Right renal pelvis (tissue), 4 donors: ENCODE data around the gene CAPZB. TPM values are rescaled to one million over a fixed set of nuclear protein-coding genes. Genes with fewer than 3 reads are reported as not detected.

Experiments used
- DNase-seq, 4 donors: peaks; one replicate each; pipeline ENCODE4 v3.0.0-alpha.2; 2013; ENCODE audit warnings: low read depth in 4 of 4, low spot score in 3 of 4, missing footprints in 1 of 4
- polyA plus RNA-seq, 4 donors: library from polyadenylated mRNA; unstranded; fragments of 120-200 nt; gene quantifications; one replicate each; pipeline ENCODE4 v1.2.1, GENCODE V29; 2013; ENCODE audit not compliant: insufficient read length in 4 of 4

The CAPZB gene
- polyA plus RNA-seq, 4 donors, result 248 to 277 (median 264) TPM

DNA sequence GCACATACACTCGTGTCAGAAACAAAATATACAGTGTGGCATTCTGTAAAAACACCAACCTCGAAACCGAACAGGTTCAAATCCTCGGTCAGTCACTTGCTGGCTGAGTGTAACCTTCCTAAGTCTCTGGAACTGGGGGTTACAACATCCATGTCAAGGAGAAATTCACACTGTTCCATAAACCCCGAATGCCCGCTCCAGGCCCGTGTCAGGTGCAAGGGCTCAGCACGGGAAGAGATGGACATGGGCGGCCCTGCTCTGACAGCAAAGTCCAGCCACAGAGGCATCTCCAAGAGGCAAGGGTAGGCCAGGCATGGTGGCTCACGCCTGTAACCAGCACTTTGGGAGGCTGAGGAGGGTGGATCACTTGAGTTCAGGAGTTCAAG, 93.8 kb downstream of the CAPZB start:
- no peak for DNase-seq

DNA sequence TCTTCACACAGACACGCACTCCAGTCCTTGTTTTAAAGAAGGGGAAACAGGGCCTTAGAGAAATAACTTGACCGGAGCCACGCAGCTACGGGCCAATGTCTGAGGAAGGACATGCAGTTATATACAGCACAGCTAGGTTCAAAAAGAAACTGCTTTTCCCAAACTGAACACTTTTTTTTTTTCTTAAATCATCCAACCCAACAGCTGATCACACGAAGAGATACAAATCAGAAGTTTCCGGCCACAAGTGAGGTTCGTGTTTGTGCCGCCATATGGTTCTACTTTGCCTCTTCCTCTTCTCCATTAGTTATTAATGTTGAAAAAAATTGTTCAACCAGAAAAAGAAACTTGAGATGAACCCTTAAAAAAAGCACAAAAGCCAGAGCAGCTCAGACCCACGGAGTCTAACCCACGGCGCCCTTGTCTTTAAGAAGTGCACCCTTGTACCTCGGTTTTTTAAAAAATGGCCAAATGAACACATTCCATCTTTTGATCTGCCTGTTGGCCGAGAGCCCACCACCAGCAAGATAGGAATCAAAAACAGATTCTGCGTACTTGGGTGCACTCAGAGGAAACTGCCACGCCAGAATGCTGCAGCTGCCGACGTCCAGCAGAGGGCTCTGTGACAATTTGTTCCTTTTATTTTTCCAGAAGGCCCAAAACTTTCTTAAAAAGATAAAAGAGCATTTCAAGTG, 94.3 kb downstream of the CAPZB start:
- DNase-seq, result peak; percentile 53 to 71 (median 66)

DNA sequence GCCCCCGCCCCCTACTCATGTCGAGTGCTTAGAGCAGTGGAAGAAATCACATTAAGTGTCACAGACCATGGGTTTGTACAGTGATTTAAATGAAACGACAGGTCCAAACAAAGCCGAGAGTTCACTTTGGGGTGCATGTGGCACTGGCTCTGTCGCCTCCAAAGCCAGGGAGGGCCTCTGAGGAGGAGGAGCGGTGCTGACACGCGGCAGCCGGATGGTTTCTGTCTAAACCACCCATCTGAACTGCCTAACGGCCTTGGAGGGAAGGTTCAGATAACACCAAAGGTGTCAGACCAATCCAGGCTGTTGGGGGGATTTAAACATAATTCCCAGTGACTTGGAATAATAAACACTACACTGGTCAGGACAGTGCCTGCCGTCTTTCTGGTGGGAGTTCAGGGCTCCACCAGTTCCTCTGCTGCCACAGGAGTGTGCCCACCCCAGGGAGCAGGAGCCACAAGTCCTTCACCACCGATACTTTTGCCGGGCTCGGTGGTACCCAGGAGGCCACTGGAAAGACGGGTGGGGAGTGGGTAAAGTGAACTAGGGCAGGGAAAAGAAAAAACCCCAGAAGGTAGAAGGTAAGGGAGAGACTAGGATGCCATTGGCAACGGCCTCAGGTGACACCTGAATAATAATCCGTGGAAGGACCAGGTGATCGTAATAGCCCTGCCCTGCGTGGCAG, 95.0 kb downstream of the CAPZB start:
- no peak for DNase-seq

GRCh38 chr1:19388980-19389379, 96.4 kb downstream of the CAPZB start:
- DNase-seq, result no peak

GRCh38 chr1:19387045-19387467, 98.3 kb downstream of the CAPZB start:
- DNase-seq, result no peak

DNA sequence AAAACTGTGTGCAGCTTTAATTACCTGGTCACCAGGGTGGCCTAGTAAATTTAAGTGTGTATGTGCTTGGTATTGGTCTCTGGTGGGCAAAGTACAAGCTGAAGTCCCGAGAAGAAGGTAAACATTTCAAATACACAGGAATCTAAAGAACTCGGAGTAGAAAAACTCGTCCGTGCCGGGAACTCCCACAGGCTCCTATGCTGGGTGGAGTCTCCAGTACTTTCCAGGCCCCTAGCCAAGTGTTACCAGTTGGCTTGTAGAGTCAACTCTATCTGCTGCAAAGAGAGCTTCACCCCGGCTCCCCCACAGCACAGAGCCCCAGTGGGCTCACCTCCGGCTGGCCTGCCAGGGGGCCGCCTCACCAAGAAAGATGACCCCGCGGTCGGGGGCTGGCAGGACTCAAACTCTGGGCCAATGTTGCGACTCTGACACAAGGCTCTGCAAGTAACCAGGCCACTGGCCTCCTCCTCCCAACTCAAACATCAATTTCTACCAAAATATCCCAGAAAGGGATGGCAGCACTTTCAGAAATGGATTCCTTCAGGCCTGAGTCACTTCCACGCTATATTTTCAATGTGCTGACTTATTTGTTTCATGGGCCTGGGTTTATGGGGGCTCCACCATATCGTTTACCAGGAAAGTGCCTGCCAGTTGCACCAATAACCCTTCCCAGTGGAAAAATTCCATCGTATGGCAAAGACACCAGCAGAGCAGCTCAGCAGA, 99.3 kb downstream of the CAPZB start:
- no peak for DNase-seq

DNA sequence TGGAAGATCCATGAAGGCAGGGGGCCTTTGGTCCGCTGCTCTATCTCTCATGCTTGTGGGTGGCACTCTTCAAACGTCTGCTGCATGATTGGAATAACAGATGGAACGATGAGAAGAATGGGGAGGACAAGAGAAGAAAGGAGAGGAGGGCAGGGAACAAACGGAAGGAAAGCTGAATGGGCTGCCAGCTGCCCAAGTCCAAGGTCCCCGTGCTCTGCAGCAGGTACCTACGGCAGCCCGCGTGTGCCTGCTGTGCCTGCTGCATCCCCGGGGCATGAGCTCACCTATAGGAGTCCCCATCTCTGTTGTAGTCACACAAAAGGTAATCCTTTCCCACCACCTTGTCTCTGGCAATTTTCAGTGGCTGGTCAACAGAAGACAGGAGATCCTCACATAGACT, 100.1 kb downstream of the CAPZB start:
- no peak for DNase-seq

DNA sequence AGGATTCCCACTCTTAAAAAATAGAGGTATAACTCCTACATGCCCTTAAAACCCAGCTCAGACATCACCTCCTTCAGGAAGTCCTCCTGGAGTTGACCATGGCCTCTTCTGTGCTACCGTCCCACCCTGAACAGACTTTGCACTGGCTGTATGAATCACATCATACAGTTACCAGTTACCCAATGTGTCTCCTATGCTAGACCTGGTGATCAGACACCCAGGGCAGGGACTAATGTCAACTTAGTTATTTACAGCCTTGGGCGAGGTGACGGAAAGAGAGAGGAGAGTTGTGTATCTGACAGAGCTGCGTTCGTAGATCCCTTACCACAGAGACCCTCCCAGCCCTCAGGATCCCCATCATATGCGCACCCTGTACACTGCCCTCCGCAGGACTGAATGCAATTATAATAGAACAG, 100.6 kb downstream of the CAPZB start:
- no peak for DNase-seq

DNA sequence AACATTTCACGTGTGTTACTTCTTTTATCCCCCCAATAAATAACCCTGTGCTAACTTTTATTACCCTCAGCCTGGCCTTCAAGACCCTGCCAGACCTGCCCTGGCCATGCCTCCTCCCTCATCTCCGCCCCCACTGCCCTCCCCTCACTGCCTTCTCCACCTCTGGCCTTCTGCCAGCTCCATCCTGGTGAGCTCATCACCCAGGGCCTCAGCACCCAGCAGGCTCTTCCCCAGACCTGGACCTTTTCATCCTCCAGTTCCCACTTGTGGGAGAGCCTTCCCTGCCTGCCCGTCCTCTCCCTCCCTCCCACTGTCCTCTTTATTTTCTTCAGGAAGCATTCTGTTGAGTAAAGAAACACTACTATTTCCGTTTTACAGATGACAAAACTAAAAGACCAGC, 101.2 kb downstream of the CAPZB start:
- DNase-seq, result no peak

DNA sequence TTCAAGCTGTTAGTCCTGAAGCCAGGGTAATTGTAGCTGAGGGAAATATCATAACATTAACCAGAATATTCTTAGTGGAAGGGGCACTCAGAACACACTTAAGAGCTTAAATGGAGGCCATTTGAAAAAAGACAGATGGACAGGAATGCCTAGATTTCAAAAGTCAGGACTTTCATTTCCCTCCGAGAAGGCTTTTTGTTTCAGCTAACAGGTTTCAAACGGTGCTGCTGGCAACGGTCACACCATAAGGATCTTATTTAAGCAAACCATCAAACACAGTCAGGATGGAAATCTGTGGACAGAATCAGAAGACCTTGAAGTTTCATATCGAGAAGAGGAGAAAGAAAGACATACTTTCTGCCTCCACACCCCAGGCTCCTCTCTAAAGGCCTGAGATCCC, 103.1 kb downstream of the CAPZB start:
- DNase-seq, result no peak

GRCh38 chr1:19381261-19381660, 104.1 kb downstream of the CAPZB start:
- DNase-seq, result no peak

DNA sequence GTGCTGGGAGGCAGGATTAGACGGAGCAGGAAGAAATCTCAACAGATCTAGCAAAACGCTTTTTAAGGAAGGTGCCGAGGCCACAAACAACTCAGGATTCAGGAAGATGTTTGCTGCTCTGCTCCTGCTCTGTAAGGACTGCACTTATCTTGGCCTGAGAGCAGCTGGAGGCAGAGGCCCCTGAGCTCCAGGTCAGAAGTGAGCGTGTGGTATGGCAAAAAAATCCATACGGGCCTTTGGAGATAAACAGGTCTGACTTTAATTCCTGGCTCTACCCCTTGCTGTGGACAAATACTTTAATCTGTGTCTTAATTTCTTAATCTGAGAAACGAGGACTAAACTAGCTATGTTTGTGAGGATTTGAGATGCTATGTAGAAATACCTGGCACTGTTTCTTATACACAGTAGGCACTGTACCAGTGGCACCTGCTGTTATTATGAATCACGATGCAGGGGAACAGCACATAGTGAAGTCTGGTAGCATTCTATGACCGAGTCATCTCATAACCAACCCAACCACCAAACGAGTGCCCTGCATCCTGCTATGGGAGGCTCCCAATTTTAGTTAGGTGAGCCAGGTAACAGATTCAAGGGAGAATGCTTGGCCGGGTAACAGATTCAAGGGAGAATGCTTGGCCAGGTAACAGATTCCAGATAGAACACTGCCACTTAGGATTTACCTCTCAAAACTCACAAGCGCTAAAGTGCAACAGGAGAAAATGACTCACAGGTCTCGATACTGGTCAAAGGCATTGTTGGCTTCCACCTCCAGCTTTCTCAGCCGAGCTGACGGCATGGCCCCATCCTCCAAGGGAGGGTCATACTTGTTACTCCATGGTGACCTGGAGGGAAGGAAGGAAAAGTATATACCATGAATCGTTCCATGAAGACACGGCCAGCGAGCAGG, 107.3 kb downstream of the CAPZB start:
- no peak for DNase-seq

GRCh38 chr1:19376428-19377372, 108.6 kb downstream of the CAPZB start:
- DNase-seq, result no peak

DNA sequence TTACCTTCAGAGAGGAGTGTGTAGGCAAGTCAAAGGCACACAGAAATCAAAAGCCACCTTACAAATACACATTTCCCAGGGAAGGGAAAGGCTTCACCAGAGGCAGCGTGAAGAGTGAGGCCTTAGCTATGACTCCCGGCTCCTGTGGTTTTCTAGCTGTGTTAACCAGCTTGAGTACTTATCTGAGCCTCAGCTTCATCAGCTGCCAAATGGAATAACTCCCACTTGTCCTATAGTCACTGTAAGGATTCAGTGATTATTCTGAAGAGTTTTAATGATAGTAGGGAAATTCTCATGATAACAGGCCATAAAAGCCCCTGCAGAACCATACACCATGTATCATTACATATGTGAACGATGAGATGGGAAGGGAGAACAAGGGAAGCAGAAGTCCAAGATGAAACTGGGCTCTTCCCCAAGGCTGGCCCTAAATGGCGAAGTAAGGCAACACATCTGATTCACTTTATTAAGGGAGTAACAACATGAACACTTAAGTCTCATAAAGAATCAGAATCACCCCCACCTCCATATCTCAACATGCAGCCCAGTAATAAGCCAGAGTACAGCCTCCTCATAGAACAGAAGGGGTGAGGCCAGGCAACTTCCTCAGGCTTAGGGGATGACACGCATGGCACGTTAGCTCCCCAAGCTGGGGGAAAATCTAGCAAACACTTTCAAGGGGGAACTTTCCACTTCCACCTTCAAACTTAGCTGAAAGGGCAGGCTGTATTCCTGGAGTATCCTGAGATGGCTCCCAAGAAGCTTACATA, 109.5 kb downstream of the CAPZB start:
- DNase-seq, result no peak

- DNase-seq, result no peak
Observed at GRCh38 chr1:19374926-19375325, 110.4 kb downstream of the CAPZB start.

DNA sequence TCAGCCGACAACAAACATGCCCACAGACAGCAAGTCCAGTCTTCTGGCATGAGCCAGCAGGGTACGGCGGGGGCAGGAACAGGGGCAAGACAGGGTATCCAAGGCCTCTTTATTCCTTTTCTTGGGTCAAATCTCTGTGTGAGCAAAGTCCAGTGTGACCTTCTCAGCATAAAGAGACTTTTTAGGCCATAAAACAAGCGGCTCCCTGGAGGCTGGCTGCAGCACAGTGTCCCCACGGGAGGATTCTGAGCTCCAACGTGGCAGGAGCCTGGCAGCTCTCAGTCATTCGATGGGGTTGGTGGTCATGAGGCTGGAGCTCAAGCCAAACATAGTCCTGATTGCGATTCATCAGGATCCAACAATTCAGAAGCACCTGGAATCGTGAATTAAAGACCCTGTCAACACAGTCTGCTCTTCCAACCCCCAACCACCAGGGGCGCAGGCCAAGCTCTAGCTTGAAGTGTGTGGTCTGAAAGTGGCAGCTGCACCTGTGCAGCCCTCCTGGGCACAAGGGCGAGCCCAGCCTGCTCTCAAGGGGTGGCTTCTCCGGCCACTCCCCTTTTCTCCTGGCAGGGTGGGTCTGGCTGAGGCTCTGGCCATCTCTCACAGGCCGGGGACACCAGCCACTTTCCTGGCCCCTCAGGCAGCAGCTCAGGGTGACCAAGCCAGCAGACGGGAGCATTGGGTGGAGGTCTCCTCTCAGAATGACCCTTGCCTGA, 111.1 kb downstream of the CAPZB start:
- DNase-seq, result no peak

DNA sequence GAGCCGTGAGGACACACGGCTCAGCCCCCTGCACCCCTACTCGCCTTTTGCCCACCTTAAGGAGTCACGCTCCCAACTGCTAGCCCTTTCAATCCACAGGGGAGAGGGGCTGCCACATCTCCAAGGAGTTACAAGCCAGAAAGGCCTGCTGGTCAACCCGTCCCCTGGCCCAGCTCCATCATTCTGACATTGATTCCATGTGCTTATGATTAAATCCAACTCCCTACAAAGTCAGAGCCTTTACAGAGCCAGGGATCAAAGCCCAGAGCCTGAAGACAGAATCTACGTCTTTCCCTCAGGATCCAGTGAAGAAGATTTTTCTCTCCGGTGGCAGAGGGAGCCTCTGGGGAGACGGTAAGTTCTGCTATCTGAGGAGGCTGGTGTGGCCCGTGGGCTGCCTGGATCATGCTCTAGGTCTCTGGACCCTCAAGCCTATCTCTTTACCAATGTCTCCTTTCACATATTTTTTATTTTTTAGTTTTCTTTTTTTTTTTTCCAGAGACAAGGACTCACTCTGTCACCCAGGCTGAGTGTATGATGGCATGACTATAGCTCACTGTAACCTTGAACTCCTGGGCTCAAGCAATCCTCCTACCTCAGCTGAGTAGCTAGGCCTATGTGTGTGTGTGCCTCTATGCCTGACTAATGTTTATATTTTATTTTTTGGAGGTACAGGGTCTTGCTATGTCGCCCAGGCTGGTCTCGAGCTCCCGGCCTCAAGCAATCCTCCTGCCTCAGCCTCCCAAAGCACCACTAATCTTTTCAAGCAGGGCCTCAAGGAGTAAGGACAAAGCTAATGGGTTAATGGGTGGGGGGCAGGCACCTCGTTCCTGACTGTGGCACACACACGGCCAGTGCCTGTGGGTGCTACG, 111.9 kb downstream of the CAPZB start:
- no peak for DNase-seq
